GM18519 (cell line): ENCODE data around the gene ECI1.
A peak's percentile ranks its signal among the peaks of the same experiment; 100 is the strongest.
"Not testable (repeated sequence)": the region's sequence is repeated elsewhere in the genome, so short reads cannot be mapped to it uniquely, and the experiment has no call there.

Experiments used
- ATAC-seq: cut with Tn5 transposase; IDR thresholded peaks from one replicate; pipeline ENCODE4 v1.9.1; 2021; ENCODE audit warnings: mild to moderate bottlenecking, moderate library complexity; ENCODE audit not compliant: unreplicated experiment, low FRiP score

Gene ECI1

GRCh38 chr16:2213817-2214718 lies 37.3 kb downstream of the ECI1 start:
- ATAC-seq: no peak

- ATAC-seq: no peak
These were observed 38.7 kb downstream of the ECI1 start for GRCh38 chr16:2212362-2213324.

GRCh38 chr16:2211923-2212347 lies 39.5 kb downstream of the ECI1 start:
- ATAC-seq: no peak

GRCh38 chr16:2210386-2211365 lies 40.7 kb downstream of the ECI1 start, which contains the start of gene BRICD5:
Gene BRICD5, minus strand, starts transcription at chr16:2210863. Its CDS starts 30 bp downstream, at chr16:2210833.
- no peak for ATAC-seq

GRCh38 chr16:2210009-2210332 lies 41.4 kb downstream of the ECI1 start:
- ATAC-seq: no peak

- no peak for ATAC-seq
These were observed 42.0 kb downstream of the ECI1 start for GRCh38 chr16:2209258-2210008.

- ATAC-seq: no peak
These were observed 42.6 kb downstream of the ECI1 start for GRCh38 chr16:2208772-2209171.

GRCh38 chr16:2208308-2208707 lies 43.1 kb downstream of the ECI1 start:
- no peak for ATAC-seq

- ATAC-seq: no peak
These were observed 43.5 kb downstream of the ECI1 start for GRCh38 chr16:2207872-2208271.

- no peak for ATAC-seq
These were observed 44.5 kb downstream of the ECI1 start for GRCh38 chr16:2206780-2207433.

GRCh38 chr16:2206420-2206779 lies 45.0 kb downstream of the ECI1 start:
- no peak for ATAC-seq

GRCh38 chr16:2205967-2206313 lies 45.4 kb downstream of the ECI1 start:
- ATAC-seq: peak; percentile 15

GRCh38 chr16:2205104-2205966 lies 46.1 kb downstream of the ECI1 start, which contains the start of gene MLST8:
Gene MLST8, plus strand, starts transcription at chr16:2205454. Its CDS starts 632 bp downstream, at chr16:2206086.
- ATAC-seq: peak; percentile 50

GRCh38 chr16:2204416-2205103 lies 46.8 kb downstream of the ECI1 start:
- no peak for ATAC-seq

- not testable (repeated sequence) for ATAC-seq
These were observed 48.2 kb downstream of the ECI1 start for GRCh38 chr16:2203119-2203688.

GRCh38 chr16:2200313-2200712 lies 51.1 kb downstream of the ECI1 start:
- no peak for ATAC-seq

GRCh38 chr16:2199621-2200139 lies 51.7 kb downstream of the ECI1 start:
- no peak for ATAC-seq
